Measurements from ENCODE around the gene FBXO28. TPM values are rescaled to one million over a fixed set of nuclear protein-coding genes. Genes with fewer than 3 reads are reported as not detected.

Gene FBXO28
- total and polyA plus RNA-seq, 11 donors: 5.4 to 24.5 (median 18.9) TPM

DNA sequence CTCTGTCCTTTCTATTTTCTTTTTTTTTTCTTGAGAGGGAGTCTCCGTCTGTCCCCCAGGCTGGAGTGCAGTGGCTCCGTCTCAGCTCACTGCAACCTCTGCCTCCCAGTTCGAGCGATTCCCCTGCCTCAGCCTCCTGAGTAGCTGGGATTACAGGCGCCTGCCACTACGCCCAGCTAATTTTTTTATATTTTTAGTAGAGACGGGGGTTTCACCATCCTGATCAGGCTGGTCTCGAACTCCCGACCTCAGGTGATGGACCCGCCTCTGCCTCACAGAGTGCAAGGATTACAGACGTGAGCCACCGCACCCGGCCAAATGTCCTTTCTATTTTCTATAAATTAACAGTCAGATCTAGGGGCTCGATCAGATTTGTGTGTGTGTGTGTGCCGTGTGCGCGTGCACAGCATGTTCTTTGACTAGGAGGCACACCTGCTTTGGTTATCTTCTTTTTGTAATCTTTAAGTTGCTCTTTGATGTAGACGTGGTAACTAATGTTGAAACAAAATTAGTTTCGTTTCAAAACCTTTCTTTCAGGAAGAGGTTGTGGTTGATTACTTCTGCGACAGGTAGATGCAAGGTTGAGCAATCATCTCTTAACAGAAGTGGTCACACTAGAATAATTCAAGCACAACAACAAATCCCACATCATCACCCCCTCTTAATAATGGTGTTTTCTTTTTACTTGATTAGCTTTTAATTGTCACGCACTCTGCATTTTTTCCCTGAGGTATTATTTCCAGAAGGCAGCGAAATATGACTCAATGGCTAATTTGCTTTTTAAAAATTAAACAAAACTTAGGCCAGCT is 68.3 kb downstream of the FBXO28 start:
- no peak for TF ChIP-seq POLR2A (IDR thresholded peaks at IDR 0.05)
- TF ChIP-seq, protein P1, sequence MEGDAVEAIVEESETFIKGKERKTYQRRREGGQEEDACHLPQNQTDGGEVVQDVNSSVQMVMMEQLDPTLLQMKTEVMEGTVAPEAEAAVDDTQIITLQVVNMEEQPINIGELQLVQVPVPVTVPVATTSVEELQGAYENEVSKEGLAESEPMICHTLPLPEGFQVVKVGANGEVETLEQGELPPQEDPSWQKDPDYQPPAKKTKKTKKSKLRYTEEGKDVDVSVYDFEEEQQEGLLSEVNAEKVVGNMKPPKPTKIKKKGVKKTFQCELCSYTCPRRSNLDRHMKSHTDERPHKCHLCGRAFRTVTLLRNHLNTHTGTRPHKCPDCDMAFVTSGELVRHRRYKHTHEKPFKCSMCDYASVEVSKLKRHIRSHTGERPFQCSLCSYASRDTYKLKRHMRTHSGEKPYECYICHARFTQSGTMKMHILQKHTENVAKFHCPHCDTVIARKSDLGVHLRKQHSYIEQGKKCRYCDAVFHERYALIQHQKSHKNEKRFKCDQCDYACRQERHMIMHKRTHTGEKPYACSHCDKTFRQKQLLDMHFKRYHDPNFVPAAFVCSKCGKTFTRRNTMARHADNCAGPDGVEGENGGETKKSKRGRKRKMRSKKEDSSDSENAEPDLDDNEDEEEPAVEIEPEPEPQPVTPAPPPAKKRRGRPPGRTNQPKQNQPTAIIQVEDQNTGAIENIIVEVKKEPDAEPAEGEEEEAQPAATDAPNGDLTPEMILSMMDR (IDR thresholded peaks at IDR 0.05): no peak
- Histone ChIP-seq H3K4me1 (peaks cover 0 to 36% (median 18%) of the 10 kb centered on the region in 12 donors), H3K9me3 (no peaks in the 10 kb centered on the region), H3K36me3 (peaks cover 0 to 10% (median 0%) of the 10 kb centered on the region in 9 donors), H3K4me3 (peak overlapping the region; percentile 72 to 100 (median 87)), H3K27ac (peak overlapping the region; percentile 69 to 98 (median 96)), H3K27me3 (no peaks in the 10 kb centered on the region)
- ATAC-seq: no peak
- 74 to 85% (median 80%) methylated on average over 22 of the region's 22 CpGs for WGBS, 4 donors
- DNase-seq: no peak
- intact Hi-C loops (cut with DNase I): loop anchor here in 4 of 10 donors (2.0 to 10.0 kb wide), 4 partner anchors 67 to 153 kb away; partner anchors contain the start of genes NVL (in 2 of the 4) and FBXO28 (in 1 of the 4)

DNA sequence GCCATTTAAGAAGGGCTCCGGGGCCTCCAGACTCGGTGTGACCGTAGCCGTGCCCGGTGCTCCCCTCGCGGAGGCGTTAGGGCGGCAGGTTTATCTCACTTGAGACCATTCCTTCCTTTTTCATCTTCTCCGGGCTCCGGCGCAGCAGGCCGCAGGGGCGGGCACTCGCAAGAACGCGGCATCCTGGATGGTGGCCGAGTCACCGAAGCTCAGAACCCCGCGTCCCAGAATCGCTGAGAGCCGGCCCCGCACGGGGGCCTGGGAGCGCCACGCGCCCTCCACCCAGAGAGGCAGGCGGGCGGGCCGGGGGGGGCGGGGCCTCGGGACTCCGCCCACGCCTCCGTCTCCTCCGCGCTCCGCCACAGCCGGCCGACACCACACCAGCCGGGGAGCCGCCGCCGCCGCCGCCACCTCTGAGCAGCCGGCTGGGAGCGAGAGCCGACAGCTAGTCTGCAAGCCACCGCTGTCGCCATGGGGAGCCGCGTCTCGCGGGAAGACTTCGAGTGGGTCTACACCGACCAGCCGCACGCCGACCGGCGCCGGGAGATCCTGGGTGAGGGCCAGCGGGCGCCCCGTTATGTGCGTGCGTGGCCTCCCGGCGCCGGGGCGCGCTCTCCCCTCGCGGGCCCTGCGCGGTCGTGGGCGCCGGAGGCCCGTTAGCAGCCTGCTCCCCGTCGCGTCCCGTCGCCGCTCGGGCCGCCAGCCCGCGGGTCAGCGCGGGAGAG is 69.1 kb downstream of the FBXO28 start, which contains the start of gene DEGS1:
Gene DEGS1 (plus strand): TSS at position 375 of the 725 bp plus-strand sequence. CDS start 97 bp downstream, at position 472.
- peaks cover 0 to 17% (median 0%) of the 10 kb centered on the region in 9 donors for H3K36me3 ChIP-seq
- TF ChIP-seq POLR2A (IDR thresholded peaks at IDR 0.05): peak in 1 of 2 donors; percentile 96
- TF ChIP-seq, protein P1 (IDR thresholded peaks at IDR 0.05): no peak
- no peaks in the 10 kb centered on the region for H3K27me3 ChIP-seq
- DNase-seq (peak; percentile 80 to 92 (median 84)), ATAC-seq (peak; percentile 78 to 96 (median 94))
- H3K27ac ChIP-seq: peak within 1 kb of the TSS; percentile 69 to 98 (median 96)
- 0 to 1% (median 0%) methylated on average over 62 to 94 of the region's 94 CpGs for WGBS, 4 donors
- H3K9me3 ChIP-seq: peaks cover 0 to under 1% (median 0%) of the 10 kb centered on the region in 12 donors
- peak within 1 kb of the TSS; percentile 72 to 100 (median 87) for H3K4me3 ChIP-seq
- intact Hi-C loops (cut with DNase I): loop anchor here in 4 of 10 donors (2.0 to 10.0 kb wide), 4 partner anchors 68 to 152 kb away; partner anchors contain the start of genes NVL (in 2 of the 4) and FBXO28 (in 1 of the 4)
- H3K4me1 ChIP-seq: peaks cover 0 to 39% (median 18%) of the 10 kb centered on the region in 12 donors

DNA sequence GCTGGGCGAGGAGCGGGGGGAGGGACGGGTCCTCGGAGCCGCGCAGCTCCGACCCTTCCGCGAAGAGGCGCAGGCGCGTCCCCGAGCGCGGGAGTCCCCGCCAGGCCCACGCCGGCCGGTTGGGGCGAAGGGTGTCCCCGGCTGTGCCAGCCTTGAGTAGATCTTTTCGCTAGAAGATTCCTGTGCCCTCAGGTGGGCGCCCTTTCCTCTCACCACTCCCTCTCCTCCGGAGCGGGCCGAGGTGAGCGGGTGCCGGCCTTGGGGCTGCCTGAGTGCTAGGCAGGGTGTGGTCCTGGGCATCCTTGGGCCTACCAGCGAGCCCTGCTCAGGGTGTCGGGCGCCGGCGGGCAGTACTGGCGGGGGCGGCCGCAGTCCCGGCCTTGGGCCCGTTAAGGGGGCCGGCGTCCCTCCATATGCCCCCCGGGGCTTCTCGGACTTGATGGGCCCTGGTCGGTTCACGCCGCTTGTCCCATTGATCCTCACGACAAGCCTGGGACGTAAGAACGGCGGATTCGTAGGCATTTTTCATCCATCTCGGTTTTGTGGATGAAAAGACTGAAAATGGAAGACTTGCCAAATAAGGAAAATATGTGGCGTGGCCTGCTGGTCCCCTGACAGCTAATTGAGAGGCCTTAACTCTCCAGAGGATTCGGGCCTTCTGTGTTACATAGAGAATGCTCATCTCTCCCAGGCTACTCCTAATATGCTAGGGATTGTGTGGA is 69.8 kb downstream of the FBXO28 start:
- Histone ChIP-seq H3K4me1 (peaks cover 0 to 47% (median 18%) of the 10 kb centered on the region in 12 donors), H3K9me3 (peaks cover 0 to 5% (median 0%) of the 10 kb centered on the region in 12 donors), H3K27ac (peak overlapping the region; percentile 69 to 98 (median 96)), H3K4me3 (peak overlapping the region; percentile 72 to 100 (median 87)), H3K36me3 (peaks cover 0 to 22% (median 0%) of the 10 kb centered on the region in 9 donors), H3K27me3 (no peaks in the 10 kb centered on the region)
- DNase-seq: peak; percentile 61 to 78 (median 69)
- WGBS, 4 donors: 1 to 2% (median 2%) methylated on average over 23 to 53 of the region's 53 CpGs
- intact Hi-C loops (cut with DNase I): loop anchor here in 4 of 10 donors (2.0 to 10.0 kb wide), 4 partner anchors 69 to 151 kb away; partner anchors contain the start of genes NVL (in 2 of the 4) and FBXO28 (in 1 of the 4)
- peak; percentile 41 to 87 (median 80) for ATAC-seq
- TF ChIP-seq POLR2A (IDR thresholded peaks at IDR 0.05): no peak
- TF ChIP-seq, protein P1 (IDR thresholded peaks at IDR 0.05): no peak

Measured in heart left ventricle (tissue), 16 donors.